ENCODE results near the gene DSN1. TPM values are rescaled to one million over a fixed set of nuclear protein-coding genes. Genes with fewer than 3 reads are reported as not detected.

The DSN1 gene
- total RNA-seq, 1 donor from 2014 or later, result 7.2 TPM

DNA sequence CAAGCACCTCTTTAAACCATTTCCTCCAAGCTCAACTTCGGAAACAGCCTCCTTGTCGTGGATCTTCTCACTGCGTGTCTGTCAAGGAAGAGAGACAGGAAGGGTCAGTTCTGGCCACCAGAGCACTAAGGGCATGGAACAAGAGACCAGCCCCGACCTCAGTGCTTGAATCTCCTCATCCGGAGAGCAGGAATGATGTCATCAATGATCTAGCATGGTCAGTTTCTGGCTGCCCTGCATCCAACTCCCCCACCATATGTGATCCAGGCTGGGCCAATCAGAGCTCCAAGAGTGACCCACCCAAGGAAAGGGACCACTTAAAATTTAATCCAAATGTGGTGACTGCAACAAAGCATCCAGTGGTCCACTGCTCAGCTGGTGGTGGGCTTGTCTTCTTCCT lies 23.3 kb upstream of the DSN1 start:
- intact Hi-C loops (cut with DNase I), result no loop called here
- no peak for DNase-seq (ENCODE audit: low spot score)
- ATAC-seq, result no peak

DNA sequence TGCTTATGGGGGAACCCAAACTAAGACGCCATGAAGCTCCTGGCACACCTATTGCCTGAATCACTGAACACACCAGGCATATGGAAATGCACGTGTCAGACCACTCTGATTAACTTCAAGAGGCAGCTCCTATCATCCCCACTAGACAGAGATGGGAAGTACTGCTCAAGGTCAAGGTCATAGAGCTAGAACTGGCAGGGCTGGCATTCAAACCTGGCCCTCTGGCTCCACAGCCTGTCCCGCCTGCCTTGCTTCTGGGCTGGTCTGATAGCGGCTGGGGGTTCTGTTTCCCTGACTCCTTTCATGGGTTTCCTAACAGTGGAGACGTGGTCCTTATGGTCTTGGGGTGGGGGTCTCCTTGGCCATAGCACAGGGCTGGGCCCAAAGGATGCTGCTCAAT lies 22.6 kb upstream of the DSN1 start:
- no peak for DNase-seq (ENCODE audit: low spot score)
- intact Hi-C loops (cut with DNase I), result no loop called here
- ATAC-seq, result no peak

- intact Hi-C loops (cut with DNase I), result no loop called here
- no peak for ATAC-seq
- DNase-seq (ENCODE audit: low spot score), result no peak
Measured at GRCh38 chr20:36795691-36796090, 22.1 kb upstream of the DSN1 start.

DNA sequence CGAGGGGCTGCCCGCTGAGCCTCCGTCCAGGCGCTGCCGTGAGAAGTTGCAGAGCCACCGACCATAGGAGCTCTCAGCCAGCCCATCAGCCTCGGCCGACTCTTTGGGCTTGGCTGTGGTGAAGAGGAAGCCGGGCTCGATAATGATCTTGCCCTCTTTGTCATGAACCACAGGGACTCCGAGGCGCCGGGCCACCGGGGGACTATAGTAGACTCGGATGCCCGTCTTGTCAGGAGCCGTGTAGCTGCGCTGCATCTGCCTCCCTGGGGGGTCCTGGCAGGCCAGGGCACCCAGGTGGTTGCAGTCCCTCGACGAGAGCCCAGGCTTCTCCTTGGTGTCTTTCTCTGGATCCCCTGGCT lies 20.5 kb upstream of the DSN1 start:
- ATAC-seq, result no peak
- no peak for DNase-seq (ENCODE audit: low spot score)
- intact Hi-C loops (cut with DNase I), result no loop called here

DNA sequence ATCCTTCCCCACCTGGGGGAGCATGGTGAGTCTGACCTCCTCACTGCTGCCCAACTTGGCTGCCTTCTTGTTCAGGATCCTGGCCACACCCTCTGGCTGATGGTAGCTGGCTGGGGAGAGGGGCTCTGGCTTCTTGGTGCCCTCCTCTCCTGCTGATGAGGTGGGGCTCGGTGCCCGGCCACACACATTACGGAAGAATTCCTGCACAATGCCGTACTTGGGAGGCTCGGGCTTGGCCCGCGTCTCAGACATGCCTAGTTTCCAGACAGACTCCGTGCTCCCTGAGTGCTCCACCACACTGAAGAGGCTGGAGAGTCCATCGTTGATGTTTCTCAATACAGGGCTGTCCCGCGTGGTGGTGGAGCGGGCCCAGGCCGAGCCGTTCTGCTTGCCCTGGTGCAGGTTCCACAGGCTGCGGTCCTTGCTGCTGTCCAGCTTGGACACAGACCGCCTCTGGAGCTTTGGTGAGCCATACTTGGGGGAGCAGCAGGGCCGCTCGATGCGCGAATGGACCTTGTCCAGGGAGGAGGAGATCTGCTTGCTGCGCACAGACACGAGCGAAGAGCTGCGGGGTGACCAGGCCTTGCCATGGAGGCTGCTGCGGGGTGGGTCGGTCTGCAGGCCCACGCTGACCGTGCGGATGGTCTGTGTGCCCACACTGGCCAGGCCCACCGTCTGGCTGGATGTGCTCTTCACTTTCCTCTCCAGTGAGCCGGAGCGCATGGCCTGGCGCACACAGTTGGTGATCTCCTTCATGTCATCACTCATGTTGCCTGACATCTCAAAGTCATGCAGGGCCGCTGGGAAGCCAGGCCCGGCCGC lies 19.9 kb upstream of the DSN1 start:
- DNase-seq (ENCODE audit: low spot score) (no peak), ATAC-seq (peak; percentile 16)
- intact Hi-C loops (cut with DNase I), result no loop called here

DNA sequence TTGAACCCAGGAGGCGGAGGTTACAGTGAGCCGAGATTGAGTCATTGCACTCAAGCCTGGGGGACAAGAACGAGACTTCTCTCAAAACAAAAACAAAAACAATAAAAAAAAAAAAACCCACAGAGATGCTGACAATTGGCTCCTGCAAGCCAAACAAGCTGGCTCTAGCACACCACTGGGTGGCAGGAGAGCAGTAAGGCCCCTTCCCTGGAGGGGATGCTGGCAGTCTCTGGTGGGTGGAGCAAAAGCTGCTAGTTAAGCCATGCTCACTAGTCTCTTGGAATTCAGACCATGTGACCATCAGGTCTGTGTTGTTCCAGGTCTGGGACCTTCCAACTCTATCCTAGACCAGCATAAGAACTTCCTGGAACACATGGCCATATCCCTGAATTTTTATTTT lies 18.9 kb upstream of the DSN1 start:
- intact Hi-C loops (cut with DNase I), result no loop called here
- ATAC-seq, result no peak
- no peak for DNase-seq (ENCODE audit: low spot score)

- DNase-seq (ENCODE audit: low spot score) (no peak), ATAC-seq (no peak)
- intact Hi-C loops (cut with DNase I), result no loop called here
Measured at GRCh38 chr20:36791862-36792261, 18.3 kb upstream of the DSN1 start.

DNA sequence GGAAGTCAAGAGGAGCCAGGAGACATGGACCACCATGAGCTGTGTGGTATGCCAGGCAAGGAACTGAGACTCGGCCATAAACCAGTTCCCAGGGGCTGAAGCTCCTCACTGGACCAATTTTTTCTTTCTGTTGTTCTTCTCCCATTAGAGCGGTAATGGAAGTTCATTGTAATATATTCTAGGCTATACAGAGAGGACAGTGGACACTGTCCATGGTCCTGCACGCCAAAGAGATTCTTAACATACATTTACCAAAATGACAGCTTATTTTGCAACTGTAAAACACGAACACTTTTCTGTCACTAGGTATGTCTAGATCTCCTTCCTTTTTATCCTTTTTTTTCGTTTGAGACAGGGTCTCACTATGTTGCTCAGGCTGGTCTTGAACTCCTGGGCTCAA lies 13.1 kb upstream of the DSN1 start:
- DNase-seq (ENCODE audit: low spot score) (no peak), ATAC-seq (no peak)
- intact Hi-C loops (cut with DNase I), result no loop called here

DNA sequence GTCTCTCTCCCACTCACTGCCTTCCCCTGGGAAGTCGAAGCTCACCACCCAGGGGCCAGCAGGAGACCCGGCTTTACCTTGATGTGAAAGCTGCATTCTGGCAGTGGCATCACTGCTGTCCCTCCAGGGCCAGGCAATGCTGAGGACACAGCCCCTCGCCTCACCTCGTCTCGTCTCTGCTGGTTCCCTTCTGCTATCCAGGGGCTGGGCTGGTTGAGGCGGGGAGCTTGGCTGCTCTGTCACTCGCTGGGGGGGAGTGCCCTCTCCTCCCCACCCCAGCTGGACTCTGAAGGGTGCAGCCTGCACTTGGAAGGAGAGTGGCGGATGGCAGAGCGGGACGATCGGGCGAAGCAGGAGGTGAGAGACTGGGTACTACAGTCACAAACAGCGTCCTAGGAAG lies 12.7 kb upstream of the DSN1 start:
- ATAC-seq (no peak), DNase-seq (ENCODE audit: low spot score) (no peak)
- intact Hi-C loops (cut with DNase I), result no loop called here

GRCh38 chr20:36785308-36785707 lies 11.7 kb upstream of the DSN1 start:
- intact Hi-C loops (cut with DNase I), result no loop called here

GRCh38 chr20:36784900-36785299 lies 11.3 kb upstream of the DSN1 start:
- intact Hi-C loops (cut with DNase I), result no loop called here
- ATAC-seq (peak; percentile 68), DNase-seq (ENCODE audit: low spot score) (no peak)

More at GRCh38 chr20:36785308-36785707, 11.7 kb upstream of the DSN1 start:
- ATAC-seq (no peak), DNase-seq (ENCODE audit: low spot score) (no peak)

- DNase-seq (ENCODE audit: low spot score) (no peak), ATAC-seq (no peak)
- intact Hi-C loops (cut with DNase I), result no loop called here
Measured at GRCh38 chr20:36784116-36784515, 10.6 kb upstream of the DSN1 start.

GRCh38 chr20:36779656-36780025 lies 6.1 kb upstream of the DSN1 start:
- intact Hi-C loops (cut with DNase I), result no loop called here
- DNase-seq (ENCODE audit: low spot score), result no peak
- ATAC-seq, result no peak

DNA sequence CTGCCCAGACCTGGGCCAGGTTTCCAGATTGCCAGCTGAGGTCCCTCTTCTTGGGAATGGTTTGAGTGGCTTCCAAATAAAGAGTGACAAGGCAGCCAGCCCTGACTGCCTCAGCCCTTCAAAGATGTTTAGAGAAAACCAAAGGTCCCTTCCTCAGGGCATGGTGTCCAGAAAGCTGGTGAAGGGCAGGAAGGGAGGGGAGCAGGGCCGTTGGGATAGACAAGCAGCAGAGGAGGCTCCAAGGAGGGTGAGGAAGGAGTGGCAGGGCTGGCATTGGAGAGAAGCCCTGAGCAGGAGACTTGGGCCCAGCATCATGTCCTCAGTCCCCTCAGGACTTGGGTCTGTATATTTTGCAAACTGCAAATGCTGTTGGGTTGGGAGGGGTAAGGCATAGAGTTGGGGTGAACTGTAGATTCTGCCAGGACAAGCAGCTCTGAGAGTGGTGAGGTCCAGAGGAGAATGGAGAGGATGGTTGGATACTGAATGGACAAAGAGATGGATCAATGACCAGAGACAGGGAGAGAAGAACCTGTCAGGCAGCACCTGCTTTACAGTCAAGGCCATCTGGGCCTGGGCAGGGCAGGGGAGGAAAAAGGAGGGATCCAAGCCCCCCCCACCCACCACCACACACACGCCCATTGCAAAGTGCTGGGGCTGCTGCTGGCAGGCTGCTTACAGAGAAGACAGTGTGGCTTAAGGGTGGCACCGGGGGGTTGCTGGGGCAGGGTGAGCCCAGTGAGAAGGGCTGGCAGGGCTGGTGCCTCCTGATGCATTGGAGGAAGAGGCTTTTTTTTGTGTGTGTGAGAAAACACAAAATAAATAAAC lies 5.5 kb upstream of the DSN1 start:
- ATAC-seq, result no peak
- intact Hi-C loops (cut with DNase I), result no loop called here
- no peak for DNase-seq (ENCODE audit: low spot score)

- ATAC-seq, result no peak
- intact Hi-C loops (cut with DNase I), result no loop called here
- DNase-seq (ENCODE audit: low spot score), result no peak
Measured at GRCh38 chr20:36777576-36777975, 4.0 kb upstream of the DSN1 start.

DNA sequence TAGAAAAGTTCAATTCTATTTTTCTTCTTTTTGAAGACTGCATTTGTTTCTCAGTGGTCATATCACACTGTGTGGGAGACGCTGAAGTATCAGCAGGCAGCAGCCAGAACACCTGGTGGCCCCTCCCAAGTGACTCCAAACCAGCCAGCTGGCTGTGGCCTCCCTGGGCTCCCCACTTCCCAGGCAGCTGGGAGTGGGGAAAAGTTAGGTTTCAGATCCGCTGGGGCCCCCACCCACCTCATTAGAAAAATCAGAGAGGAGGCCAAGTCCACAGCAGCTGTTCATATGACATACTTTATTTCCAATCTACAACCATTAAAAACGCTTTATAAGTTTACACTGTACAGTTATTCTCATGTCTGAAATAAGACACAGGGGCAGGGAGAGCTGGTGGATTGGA lies 3.6 kb upstream of the DSN1 start:
- DNase-seq (ENCODE audit: low spot score), result no peak
- ATAC-seq, result no peak
- intact Hi-C loops (cut with DNase I), result no loop called here

- intact Hi-C loops (cut with DNase I), result no loop called here
- DNase-seq (ENCODE audit: low spot score) (no peak), ATAC-seq (no peak)
Measured at GRCh38 chr20:36775826-36776225, 2.3 kb upstream of the DSN1 start.

DNA sequence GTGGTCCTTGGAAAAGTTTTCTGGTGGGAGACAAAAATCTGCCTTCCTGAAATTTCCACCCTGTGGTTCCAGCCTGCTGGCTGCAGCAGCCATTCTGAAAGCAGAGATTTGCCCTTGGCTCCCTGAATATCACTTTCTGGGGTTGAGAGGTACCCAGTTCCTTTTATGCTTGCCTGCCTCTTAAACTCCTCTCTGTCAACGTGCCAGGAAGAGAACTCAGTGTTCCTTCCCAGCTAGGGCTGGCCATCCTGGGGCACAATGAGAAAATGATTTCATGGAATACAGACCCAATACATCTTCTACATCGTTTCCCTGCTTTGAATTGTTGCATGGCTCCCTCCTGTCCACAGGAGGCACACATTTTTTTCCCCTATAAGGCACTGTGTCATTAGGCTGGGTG lies 1.6 kb upstream of the DSN1 start:
- ATAC-seq (no peak), DNase-seq (ENCODE audit: low spot score) (no peak)
- intact Hi-C loops (cut with DNase I), result no loop called here

DNA sequence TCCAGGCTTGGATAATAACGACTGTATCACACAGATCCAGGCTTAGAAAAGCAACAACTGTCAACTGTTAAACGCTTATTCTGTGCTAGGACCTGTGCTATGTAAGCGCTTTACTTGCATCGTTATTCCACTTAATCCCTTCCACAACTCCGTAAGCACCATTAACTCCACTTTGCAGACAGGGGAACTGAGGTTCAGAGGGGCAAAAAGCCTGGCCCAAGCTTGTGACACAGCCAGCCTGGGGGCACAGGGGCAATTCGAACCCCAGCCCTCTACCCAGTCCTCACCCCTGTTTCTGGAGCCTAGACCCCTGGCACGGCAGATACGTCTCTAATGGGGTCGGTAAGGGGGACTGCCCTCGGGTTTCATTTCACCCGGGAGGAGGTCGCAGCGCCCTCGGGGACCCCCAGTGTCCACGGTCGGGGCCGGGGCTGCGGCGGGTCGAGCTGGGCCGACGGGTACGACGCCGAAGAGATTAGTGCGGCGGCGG lies 411 bp downstream of the DSN1 start:
- no peak for ATAC-seq
- no peak for DNase-seq (ENCODE audit: low spot score)
- intact Hi-C loops (cut with DNase I), result loop anchor here (5.0 kb wide), 1 partner anchor 89 kb away; a partner anchor contains a TSS

DNA sequence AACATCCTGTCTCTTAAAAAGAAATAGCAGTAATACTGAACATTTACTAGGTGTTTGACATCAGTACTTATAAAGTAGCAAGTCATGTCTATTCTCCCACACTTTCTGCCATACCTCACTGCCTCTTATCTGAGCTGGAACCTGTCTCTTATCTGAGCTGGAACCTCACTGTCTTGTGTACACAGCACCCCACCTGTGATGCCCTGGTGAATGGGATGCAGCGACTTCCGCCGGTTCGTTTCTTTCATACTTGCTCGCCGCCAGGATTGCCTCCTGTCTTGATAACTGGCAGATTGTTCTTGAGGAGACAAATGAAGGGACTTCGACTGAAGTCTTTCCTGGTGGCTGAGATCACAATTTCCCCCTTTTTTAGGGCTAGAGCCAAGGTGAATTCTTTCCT lies 2.9 kb downstream of the DSN1 start:
- DNase-seq (ENCODE audit: low spot score) (peak; percentile 14), ATAC-seq (no peak)
- intact Hi-C loops (cut with DNase I), result loop anchor here (5.0 kb wide), 1 partner anchor 92 kb away; a partner anchor contains a TSS
